Peyer's patch (tissue), 4 donors: ENCODE data around the gene MOB3B. TPM values are rescaled to one million over a fixed set of nuclear protein-coding genes. Genes with fewer than 3 reads are reported as not detected.
"Not testable (repeated sequence)": the region's sequence is repeated elsewhere in the genome, so short reads cannot be mapped to it uniquely, and the experiment has no call there.

ENCODE experiments used
- DNase-seq, 3 donors: peaks; one replicate each; pipeline ENCODE4 v3.0.0-alpha.2; 2017 to 2019
- H3K27ac ChIP-seq, 4 donors: fragments of 200-600 bp; sonication (generic); one replicate each; pipeline ENCODE4 v1.5.1; 2016 to 2019
- H3K27me3 ChIP-seq, 2 donors: fragments of 200-600 bp; sonication (generic); one replicate each; pipeline ENCODE4 v1.5.1; 2019
- H3K36me3 ChIP-seq, 3 donors: fragments of 200-600 bp; sonication (generic); one replicate each; pipeline ENCODE4 v1.5.1; 2016 to 2019
- H3K4me1 ChIP-seq, 4 donors: fragments of 200-600 bp; sonication (generic); one replicate each; pipeline ENCODE4 v1.5.1; 2016 to 2019
- H3K4me3 ChIP-seq, 4 donors: fragments of 200-600 bp; sonication (generic); 1 replicate in 3 of 4; 2 replicates in 1 of 4; pipeline ENCODE4 v1.5.1; 2016 to 2019; ENCODE audit warnings: mild to moderate bottlenecking in 1 of 4
- H3K9me3 ChIP-seq, 4 donors: fragments of 200-600 bp; sonication (generic); one replicate each; pipeline ENCODE4 v1.5.1; 2016 to 2019; ENCODE audit warnings: mild to moderate bottlenecking in 1 of 4
- CTCF ChIP-seq, 6 experiments: fragments of 450-650 bp in 4 of 6; fragments of 200-600 bp in 2 of 6; sonication (generic) in 1 of 6; IDR thresholded peaks; one replicate each; pipeline ENCODE4 v1.5.1; 2017 to 2019; ENCODE audit warnings: antibody characterized with exemption in 6 of 6, mild to moderate bottlenecking in 3 of 6, moderate library complexity in 1 of 6
- POLR2A ChIP-seq, 2 donors: fragments of 450-650 bp; IDR thresholded peaks; one replicate each; pipeline ENCODE4 v1.5.1; 2017; ENCODE audit warnings: antibody characterized with exemption in 2 of 2, mild to moderate bottlenecking in 2 of 2, moderate library complexity in 2 of 2
- total RNA-seq, 4 donors: library from RNA; depleted of rRNA; stranded (reverse); fragments of >200 nt; gene quantifications; one replicate each; pipeline ENCODE4 v1.1.0, GENCODE V29; 2016

Gene MOB3B
- total RNA-seq, 4 donors from 2014 or later: 24.8 to 65.7 (median 36.4) TPM

GRCh38 chr9:27467486-27467885 is 62.1 kb downstream of the MOB3B start:
- H3K4me1 ChIP-seq: peaks cover 0 to 41% (median 5%) of the 10 kb centered on the region in 4 donors
- no peak overlapping the region for H3K27ac ChIP-seq
- TF ChIP-seq CTCF (IDR thresholded peaks at IDR 0.05) (no peak), POLR2A (IDR thresholded peaks at IDR 0.05) (no peak)
- no peaks in the 10 kb centered on the region for H3K9me3 ChIP-seq
- no peak for DNase-seq
- no peaks in the 10 kb centered on the region for H3K27me3 ChIP-seq
- H3K4me3 ChIP-seq: no peak overlapping the region
- no peaks in the 10 kb centered on the region for H3K36me3 ChIP-seq

- DNase-seq, H3K27ac ChIP-seq, H3K36me3 ChIP-seq, H3K9me3 ChIP-seq, H3K27me3 ChIP-seq, H3K4me3 ChIP-seq: not testable (repeated sequence)
- H3K4me1 ChIP-seq: peaks cover 0 to 38% (median 5%) of the 10 kb centered on the region in 4 donors
Measured at GRCh38 chr9:27466516-27466915, 63.1 kb downstream of the MOB3B start.

- H3K4me3 ChIP-seq, H3K27me3 ChIP-seq, H3K36me3 ChIP-seq, DNase-seq, H3K9me3 ChIP-seq: not testable (repeated sequence)
- peaks cover 0 to 36% (median 7%) of the 10 kb centered on the region in 4 donors for H3K4me1 ChIP-seq
- H3K27ac ChIP-seq: peak overlapping the region in 2 of 4 donors; percentile 13 to 57
Measured at GRCh38 chr9:27464950-27465349, 64.7 kb downstream of the MOB3B start.

GRCh38 chr9:27462846-27463245 is 66.8 kb downstream of the MOB3B start:
- DNase-seq: no peak
- Histone ChIP-seq H3K9me3 (no peaks in the 10 kb centered on the region), H3K27ac (peak overlapping the region in 3 of 4 donors; percentile 4 to 87 (median 58)), H3K4me1 (peaks cover 0 to 25% (median 3%) of the 10 kb centered on the region in 4 donors), H3K27me3 (no peaks in the 10 kb centered on the region), H3K36me3 (no peaks in the 10 kb centered on the region), H3K4me3 (no peak overlapping the region)
- TF ChIP-seq CTCF (IDR thresholded peaks at IDR 0.05) (no peak), POLR2A (IDR thresholded peaks at IDR 0.05) (no peak)

- TF ChIP-seq POLR2A (IDR thresholded peaks at IDR 0.05) (no peak), CTCF (IDR thresholded peaks at IDR 0.05) (no peak)
- Histone ChIP-seq H3K27me3 (no peaks in the 10 kb centered on the region), H3K27ac (peak overlapping the region in 3 of 4 donors; percentile 13 to 87 (median 58)), H3K36me3 (no peaks in the 10 kb centered on the region), H3K4me1 (peaks cover 0 to 29% (median 3%) of the 10 kb centered on the region in 4 donors), H3K4me3 (no peak overlapping the region), H3K9me3 (no peaks in the 10 kb centered on the region)
- no peak for DNase-seq
Measured at GRCh38 chr9:27462434-27462833, 67.2 kb downstream of the MOB3B start.

- no peaks in the 10 kb centered on the region for H3K9me3 ChIP-seq
- H3K27me3 ChIP-seq: no peaks in the 10 kb centered on the region
- TF ChIP-seq POLR2A (IDR thresholded peaks at IDR 0.05) (peak in 1 of 2 donors; percentile 11), CTCF (IDR thresholded peaks at IDR 0.05) (no peak)
- peak overlapping the region in 2 of 4 donors; percentile 58 to 87 for H3K27ac ChIP-seq
- peaks cover 0 to under 1% (median 0%) of the 10 kb centered on the region in 3 donors for H3K36me3 ChIP-seq
- no peak overlapping the region for H3K4me3 ChIP-seq
- peaks cover 0 to 36% (median 3%) of the 10 kb centered on the region in 4 donors for H3K4me1 ChIP-seq
- peak in 2 of 3 donors; percentile 60 to 72 for DNase-seq
Measured at GRCh38 chr9:27460226-27461023, 69.2 kb downstream of the MOB3B start.
